CD14-positive monocyte (primary cell): Measurements from ENCODE around the gene MPPED1. TPM values are rescaled to one million over a fixed set of nuclear protein-coding genes. Genes with fewer than 3 reads are reported as not detected.

Source experiments
- DNase-seq, 3 donors: peaks; one replicate each; pipeline ENCODE4 v3.0.0-alpha.2; 2011 to 2022
- H2AFZ ChIP-seq: 2 replicates; pipeline ENCODE4 v1.6.0; 2012; ENCODE audit warnings: mild to moderate bottlenecking, low read depth, low read length, inconsistent platforms; ENCODE audit not compliant: insufficient read depth, poor library complexity, severe bottlenecking
- H3K27ac ChIP-seq, 2 donors: 1 replicate in 1 of 2; 2 replicates in 1 of 2; pipeline ENCODE4 v1.5.1; 2012 to 2013; ENCODE audit warnings: low read length in 2 of 2, control low read depth in 1 of 2, inconsistent platforms in 1 of 2, low read depth in 1 of 2, mild to moderate bottlenecking in 1 of 2
- H3K27me3 ChIP-seq, 2 donors: one replicate each; pipeline versions ENCODE4 v1.6.0 to v1.6.1; 2011 to 2013; ENCODE audit warnings: low read length in 2 of 2; ENCODE audit not compliant: control insufficient read depth in 2 of 2, insufficient read depth in 2 of 2
- H3K36me3 ChIP-seq, 2 donors: replicated peaks in 1 of 2; 1 replicate in 1 of 2; 2 replicates in 1 of 2; pipeline versions ENCODE4 v1.5.1 to v1.6.1; 2012 to 2013; ENCODE audit warnings: low read length in 2 of 2, control low read depth in 1 of 2, inconsistent platforms in 1 of 2, mild to moderate bottlenecking in 1 of 2; ENCODE audit not compliant: insufficient read depth in 2 of 2, control insufficient read depth in 1 of 2
- H3K4me1 ChIP-seq, 2 donors: 1 replicate in 1 of 2; 2 replicates in 1 of 2; pipeline versions ENCODE4 v1.5.1 to v1.6.1; 2012 to 2013; ENCODE audit warnings: low read length in 2 of 2, control low read depth in 1 of 2, inconsistent platforms in 1 of 2, mild to moderate bottlenecking in 1 of 2, moderate library complexity in 1 of 2; ENCODE audit not compliant: insufficient read depth in 2 of 2, control insufficient read depth in 1 of 2
- H3K4me2 ChIP-seq: replicated peaks from 2 replicates; pipeline ENCODE3; 2012; ENCODE audit warnings: low read length, moderate library complexity, mild to moderate bottlenecking; ENCODE audit not compliant: poor library complexity, severe bottlenecking; ENCODE audit errors: extremely low read depth
- H3K4me3 ChIP-seq, 3 experiments: fragments of 200-600 bp in 1 of 3; sonication (generic) in 1 of 3; replicated peaks in 1 of 3; 1 replicate in 2 of 3; 2 replicates in 1 of 3; pipeline ENCODE4 v1.5.1; 2011 to 2013; ENCODE audit warnings: low read length in 3 of 3, mild to moderate bottlenecking in 3 of 3, control low read depth in 2 of 3, low read depth in 2 of 3, inconsistent platforms in 1 of 3, moderate library complexity in 1 of 3
- H3K79me2 ChIP-seq: 2 replicates; pipeline ENCODE4 v1.6.0; 2012; ENCODE audit warnings: mild to moderate bottlenecking, control low read depth, inconsistent platforms, low read length, moderate library complexity; ENCODE audit not compliant: insufficient read depth
- H3K9ac ChIP-seq: 2 replicates; pipeline ENCODE4 v1.6.0; 2017; ENCODE audit warnings: low read length, mild to moderate bottlenecking; ENCODE audit not compliant: insufficient read depth, poor library complexity, severe bottlenecking
- H3K9me3 ChIP-seq, 2 donors: replicated peaks in 1 of 2; 1 replicate in 1 of 2; 2 replicates in 1 of 2; pipeline versions ENCODE4 v1.5.1 to v1.6.1; 2012 to 2013; ENCODE audit warnings: low read length in 2 of 2, control low read depth in 1 of 2; ENCODE audit not compliant: control insufficient read depth in 1 of 2, insufficient read depth in 1 of 2
- H4K20me1 ChIP-seq: 2 replicates; pipeline ENCODE4 v1.6.0; 2012; ENCODE audit warnings: mild to moderate bottlenecking, low read length, control low read depth, moderate library complexity; ENCODE audit not compliant: insufficient read depth
- H3K27ac Mint-ChIP-seq, 7 donors: one replicate each; pipeline ENCODE4 v1.8.0; 2020; ENCODE audit warnings: mild to moderate bottlenecking in 7 of 7, mixed read lengths in 7 of 7, moderate library complexity in 6 of 7, inconsistent platforms in 2 of 7
- H3K27me3 Mint-ChIP-seq, 3 donors: one replicate each; pipeline ENCODE4 v1.8.0; 2021 to 2022; ENCODE audit warnings: low read depth in 3 of 3, mild to moderate bottlenecking in 3 of 3, mixed read lengths in 3 of 3, moderate library complexity in 3 of 3, inconsistent platforms in 1 of 3
- H3K36me3 Mint-ChIP-seq, 2 donors: one replicate each; pipeline ENCODE4 v1.8.0; 2020; ENCODE audit warnings: mixed read lengths in 2 of 2, inconsistent platforms in 1 of 2, mild to moderate bottlenecking in 1 of 2
- H3K4me1 Mint-ChIP-seq: one replicate; pipeline ENCODE4 v1.8.0; 2020; ENCODE audit warnings: mild to moderate bottlenecking, mixed read lengths
- H3K4me3 Mint-ChIP-seq, 2 donors: one replicate each; pipeline ENCODE4 v1.8.0; 2020; ENCODE audit warnings: mild to moderate bottlenecking in 2 of 2, mixed read lengths in 2 of 2, moderate library complexity in 1 of 2
- H3K9me3 Mint-ChIP-seq, 7 donors: one replicate each; pipeline ENCODE4 v1.8.0; 2020 to 2022; ENCODE audit warnings: mixed read lengths in 7 of 7, mild to moderate bottlenecking in 6 of 7, moderate library complexity in 6 of 7, inconsistent platforms in 2 of 7
- WGBS: methylation state at CpG from one replicate; pipeline ENCODE4 v1.1.5; 2013; ENCODE audit warnings: missing lambda C conversion rate; ENCODE audit not compliant: insufficient coverage; 5-methylcytosine and 5-hydroxymethylcytosine counted together
- intact Hi-C, 2 donors: fragments of 100-400 bp; cut with micrococcal nuclease; formaldehyde crosslinking; loops; one replicate each; pipeline versions ENCODE4 v1.15.0 to v1.15.1; 2023
- polyA plus RNA-seq, 3 donors: library from polyadenylated mRNA; depleted of rRNA in 1 of 3; unstranded in 2 of 3; stranded (reverse) in 1 of 3; fragments of 300-500 nt in 2 of 3; fragments of >200 nt in 1 of 3; fragmentation: Illumina TruSeq in 2 of 3; gene quantifications; 1 replicate in 2 of 3; 2 replicates in 1 of 3; pipeline ENCODE4 v1.2.3, GENCODE V29; 2012 to 2021
- TF ChIP-seq, protein P1 (sequence below): fragments of 200-600 bp; IDR thresholded peaks from one replicate; pipeline ENCODE4 v1.8.0; 2022; ENCODE audit warnings: antibody characterized with exemption, mild to moderate bottlenecking

Gene MPPED1
- polyA plus RNA-seq, 3 donors: not detected

DNA sequence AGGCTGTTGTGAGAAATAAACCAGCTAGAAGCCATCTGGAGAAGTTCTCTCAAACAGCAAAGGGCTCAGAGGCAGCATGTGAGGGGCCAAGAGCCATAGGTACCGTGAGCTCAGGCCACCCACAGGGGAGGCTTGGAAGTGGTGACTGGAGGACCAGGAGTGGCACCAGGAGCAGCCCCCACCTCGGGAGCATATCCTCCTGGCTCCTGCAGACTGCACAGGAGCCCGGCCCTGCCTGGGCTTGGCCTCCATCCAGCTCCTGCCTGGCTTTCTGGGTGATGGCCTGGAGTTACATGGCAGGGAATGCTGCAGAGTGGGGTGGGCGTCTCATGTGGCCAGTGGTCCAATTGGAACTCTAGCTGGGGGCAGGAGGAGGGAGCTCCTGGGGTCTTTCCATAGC is 4.2 kb upstream of the MPPED1 start:
- intact Hi-C loops: no loop called here
- Mint-ChIP-seq H3K36me3 (no peaks in the 10 kb centered on the region), H3K27ac (peak overlapping the region in 1 of 7 donors; percentile 68), H3K4me3 (no peak overlapping the region), H3K9me3 (peaks cover 0 to 4% (median 0%) of the 10 kb centered on the region in 7 donors), H3K27me3 (peaks cover 31 to 36% (median 33%) of the 10 kb centered on the region in 3 donors), H3K4me1 (no peaks in the 10 kb centered on the region)
- H3K4me1 ChIP-seq: no peaks in the 10 kb centered on the region
- no peak overlapping the region for H3K4me2 ChIP-seq
- no peaks in the 10 kb centered on the region for H3K79me2 ChIP-seq
- H3K4me3 ChIP-seq: no peak overlapping the region
- 79% methylated on average over 2 of the region's 4 CpGs for WGBS
- no peak overlapping the region for H2AFZ ChIP-seq
- peaks cover 12 to 28% of the 10 kb centered on the region in 2 donors for H3K27me3 ChIP-seq
- H3K9me3 ChIP-seq: peaks cover 0 to 2% of the 10 kb centered on the region in 2 donors
- H3K36me3 ChIP-seq: no peaks in the 10 kb centered on the region
- H3K27ac ChIP-seq: no peak overlapping the region
- no peak overlapping the region for H3K9ac ChIP-seq
- DNase-seq: no peak
- no peaks in the 10 kb centered on the region for H4K20me1 ChIP-seq
- TF ChIP-seq, protein P1, sequence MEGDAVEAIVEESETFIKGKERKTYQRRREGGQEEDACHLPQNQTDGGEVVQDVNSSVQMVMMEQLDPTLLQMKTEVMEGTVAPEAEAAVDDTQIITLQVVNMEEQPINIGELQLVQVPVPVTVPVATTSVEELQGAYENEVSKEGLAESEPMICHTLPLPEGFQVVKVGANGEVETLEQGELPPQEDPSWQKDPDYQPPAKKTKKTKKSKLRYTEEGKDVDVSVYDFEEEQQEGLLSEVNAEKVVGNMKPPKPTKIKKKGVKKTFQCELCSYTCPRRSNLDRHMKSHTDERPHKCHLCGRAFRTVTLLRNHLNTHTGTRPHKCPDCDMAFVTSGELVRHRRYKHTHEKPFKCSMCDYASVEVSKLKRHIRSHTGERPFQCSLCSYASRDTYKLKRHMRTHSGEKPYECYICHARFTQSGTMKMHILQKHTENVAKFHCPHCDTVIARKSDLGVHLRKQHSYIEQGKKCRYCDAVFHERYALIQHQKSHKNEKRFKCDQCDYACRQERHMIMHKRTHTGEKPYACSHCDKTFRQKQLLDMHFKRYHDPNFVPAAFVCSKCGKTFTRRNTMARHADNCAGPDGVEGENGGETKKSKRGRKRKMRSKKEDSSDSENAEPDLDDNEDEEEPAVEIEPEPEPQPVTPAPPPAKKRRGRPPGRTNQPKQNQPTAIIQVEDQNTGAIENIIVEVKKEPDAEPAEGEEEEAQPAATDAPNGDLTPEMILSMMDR: no peak

DNA sequence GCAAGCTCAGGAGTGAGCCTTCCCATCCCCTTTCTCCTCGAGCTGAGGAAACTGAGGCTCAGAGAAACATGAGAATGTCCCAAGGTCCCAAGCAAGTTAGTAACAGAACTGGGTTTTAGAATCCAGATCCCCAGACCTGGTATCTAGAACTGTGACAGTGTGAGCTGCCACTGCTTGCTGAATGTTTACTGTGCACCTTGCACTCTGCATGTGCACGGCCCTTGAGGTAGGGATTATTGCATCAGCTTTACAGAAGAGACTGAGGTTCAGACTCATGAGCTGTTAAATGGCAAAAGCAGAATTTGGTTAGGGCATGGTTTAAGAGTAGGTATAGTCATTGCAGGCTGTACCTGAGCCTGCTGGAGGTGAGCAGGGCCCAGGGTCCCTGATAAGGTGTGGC is 3.8 kb upstream of the MPPED1 start:
- Histone ChIP-seq H3K4me3 (no peak overlapping the region), H3K4me2 (no peak overlapping the region), H3K9ac (no peak overlapping the region), H3K9me3 (peaks cover 0 to 4% of the 10 kb centered on the region in 2 donors), H3K27ac (no peak overlapping the region), H3K36me3 (no peaks in the 10 kb centered on the region), H2AFZ (no peak overlapping the region), H3K27me3 (peaks cover 12 to 32% of the 10 kb centered on the region in 2 donors), H4K20me1 (no peaks in the 10 kb centered on the region), H3K79me2 (no peaks in the 10 kb centered on the region), H3K4me1 (no peaks in the 10 kb centered on the region)
- H3K9me3 Mint-ChIP-seq: peaks cover 0 to 5% (median 1%) of the 10 kb centered on the region in 7 donors
- H3K27me3 Mint-ChIP-seq: peaks cover 32 to 41% (median 37%) of the 10 kb centered on the region in 3 donors
- no peaks in the 10 kb centered on the region for H3K36me3 Mint-ChIP-seq
- intact Hi-C loops: no loop called here
- TF ChIP-seq, protein P1: no peak
- H3K4me1 Mint-ChIP-seq: no peaks in the 10 kb centered on the region
- H3K4me3 Mint-ChIP-seq: no peak overlapping the region
- no peak for DNase-seq
- 83% methylated on average over 1 of the region's 2 CpGs for WGBS
- H3K27ac Mint-ChIP-seq: no peak overlapping the region
